ENCODE data around the gene KCNQ2. TPM values are rescaled to one million over a fixed set of nuclear protein-coding genes. Genes with fewer than 3 reads are reported as not detected.

KCNQ2 gene
- total RNA-seq, 4 donors from 2014 or later = not detected

- Histone ChIP-seq H3K4me3 (no peak overlapping the region), H3K9me3 (no peaks in the 10 kb centered on the region), H3K4me1 (peaks cover 0 to 12% (median 3%) of the 10 kb centered on the region in 3 donors), H3K36me3 (no peaks in the 10 kb centered on the region), H3K27ac (no peak overlapping the region), H3K27me3 (peaks cover 0 to 97% (median 3%) of the 10 kb centered on the region in 4 donors)
- TF ChIP-seq POLR2A (IDR thresholded peaks at IDR 0.05) = no peak
- no peak for TF ChIP-seq CTCF (IDR thresholded peaks at IDR 0.05)
- DNase-seq = no peak
- WGBS, 2 donors = 79 to 82% methylated on average over 6 to 16 of the region's 30 CpGs
- intact Hi-C loops (cut with DNase I) = no loop called here
These were observed 22.4 kb downstream of the KCNQ2 start for GRCh38 chr20:63449796-63450730.

- 64 to 88% methylated on average over 3 to 4 of the region's 5 CpGs for WGBS, 2 donors
- no peak overlapping the region for H3K27ac ChIP-seq
- no peak overlapping the region for H3K4me3 ChIP-seq
- H3K36me3 ChIP-seq = no peaks in the 10 kb centered on the region
- intact Hi-C loops (cut with DNase I) = no loop called here
- H3K4me1 ChIP-seq = peaks cover 0 to 5% (median 1%) of the 10 kb centered on the region in 3 donors
- H3K27me3 ChIP-seq = peaks cover 0 to 97% (median 3%) of the 10 kb centered on the region in 4 donors
- DNase-seq = no peak
- TF ChIP-seq CTCF (IDR thresholded peaks at IDR 0.05) (no peak), POLR2A (IDR thresholded peaks at IDR 0.05) (no peak)
- H3K9me3 ChIP-seq = no peaks in the 10 kb centered on the region
These were observed 23.4 kb downstream of the KCNQ2 start for GRCh38 chr20:63449025-63449424.

DNA sequence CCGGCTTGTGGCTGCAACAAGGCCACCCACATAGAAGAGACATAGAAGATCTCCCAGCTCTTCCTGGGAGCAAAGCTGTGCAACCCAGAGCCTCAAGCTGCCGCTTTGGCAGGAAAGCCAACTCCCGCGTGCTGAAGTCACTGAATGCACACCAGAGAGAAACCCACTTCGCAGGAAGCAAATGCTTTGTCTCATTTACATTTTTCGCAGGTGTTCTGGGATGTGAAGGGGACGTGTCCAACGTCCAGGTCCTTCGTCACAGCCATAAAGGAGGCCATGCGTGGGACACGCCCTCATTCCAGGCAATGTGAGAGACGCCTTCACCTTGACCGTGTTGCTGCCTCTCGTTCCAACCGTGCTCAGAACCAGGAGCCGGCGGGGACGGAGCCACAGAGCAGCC lies 24.4 kb downstream of the KCNQ2 start:
- intact Hi-C loops (cut with DNase I) = no loop called here
- peaks cover 0 to 89% (median 2%) of the 10 kb centered on the region in 4 donors for H3K27me3 ChIP-seq
- TF ChIP-seq CTCF (IDR thresholded peaks at IDR 0.05) = no peak
- TF ChIP-seq POLR2A (IDR thresholded peaks at IDR 0.05) = no peak
- no peaks in the 10 kb centered on the region for H3K36me3 ChIP-seq
- H3K4me3 ChIP-seq = no peak overlapping the region
- no peak for DNase-seq
- H3K27ac ChIP-seq = no peak overlapping the region
- no peaks in the 10 kb centered on the region for H3K4me1 ChIP-seq
- H3K9me3 ChIP-seq = no peaks in the 10 kb centered on the region
- WGBS, 2 donors = 20% methylated on average over 3 of the region's 18 CpGs; no CpG with 5 or more reads in 1 of the 2 donors

DNA sequence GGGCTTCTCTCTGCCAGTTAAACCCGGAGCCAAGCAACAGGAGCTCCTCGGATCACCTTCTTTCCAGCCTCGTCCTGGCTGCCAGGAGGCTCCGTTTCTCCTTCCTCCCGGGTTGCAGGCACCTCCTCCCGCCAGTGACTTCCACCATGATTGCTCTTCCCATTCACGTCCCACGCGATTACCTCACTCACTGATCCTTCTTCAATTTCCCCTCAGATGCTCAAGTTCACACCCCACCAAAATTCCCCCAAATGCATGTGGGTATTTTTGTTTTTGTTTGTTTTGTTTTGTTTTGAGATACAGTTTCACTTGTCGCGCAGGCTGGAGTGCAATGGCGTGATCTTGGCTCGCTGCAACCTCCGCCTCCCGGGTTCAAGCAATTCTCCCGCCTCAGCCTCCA lies 25.1 kb downstream of the KCNQ2 start:
- Histone ChIP-seq H3K27ac (no peak overlapping the region), H3K9me3 (no peaks in the 10 kb centered on the region), H3K4me3 (no peak overlapping the region), H3K36me3 (no peaks in the 10 kb centered on the region), H3K4me1 (no peaks in the 10 kb centered on the region), H3K27me3 (peaks cover 0 to 82% (median 2%) of the 10 kb centered on the region in 4 donors)
- WGBS, 2 donors = 67 to 71% methylated on average over 16 of the region's 16 CpGs
- intact Hi-C loops (cut with DNase I) = no loop called here
- DNase-seq = no peak
- TF ChIP-seq CTCF (IDR thresholded peaks at IDR 0.05) (no peak), POLR2A (IDR thresholded peaks at IDR 0.05) (no peak)
